HCEC 1CT (cell line): Measurements from ENCODE around the gene TRIM62.
A peak's percentile ranks its signal among the peaks of the same experiment; 100 is the strongest.
"Not testable (repeated sequence)": the region's sequence is repeated elsewhere in the genome, so short reads cannot be mapped to it uniquely, and the experiment has no call there.

Experiments used
- DNase-seq: peaks from one replicate; pipeline ENCODE4 v3.0.0-alpha.2; 2017

The TRIM62 gene

DNA sequence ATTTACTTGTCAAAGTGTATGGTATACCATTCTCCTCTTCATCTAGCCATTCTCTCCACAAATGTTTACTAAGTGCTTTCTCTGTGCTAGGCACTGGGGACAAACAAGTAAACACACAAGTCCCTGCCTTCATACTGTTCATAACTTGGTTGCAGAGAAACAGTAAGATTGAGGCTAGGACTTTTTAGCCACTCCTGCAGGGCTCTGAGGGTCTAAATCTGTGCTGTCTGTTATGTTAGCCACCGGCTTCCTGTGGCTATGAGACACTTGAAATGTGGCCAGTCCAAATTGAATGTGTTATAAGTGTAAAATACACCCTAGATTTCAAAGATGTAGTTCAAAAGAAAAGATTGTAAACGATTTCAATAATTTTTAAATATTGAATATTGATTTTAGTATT, 50.7 kb downstream of the TRIM62 start:
- no peak for DNase-seq

DNA sequence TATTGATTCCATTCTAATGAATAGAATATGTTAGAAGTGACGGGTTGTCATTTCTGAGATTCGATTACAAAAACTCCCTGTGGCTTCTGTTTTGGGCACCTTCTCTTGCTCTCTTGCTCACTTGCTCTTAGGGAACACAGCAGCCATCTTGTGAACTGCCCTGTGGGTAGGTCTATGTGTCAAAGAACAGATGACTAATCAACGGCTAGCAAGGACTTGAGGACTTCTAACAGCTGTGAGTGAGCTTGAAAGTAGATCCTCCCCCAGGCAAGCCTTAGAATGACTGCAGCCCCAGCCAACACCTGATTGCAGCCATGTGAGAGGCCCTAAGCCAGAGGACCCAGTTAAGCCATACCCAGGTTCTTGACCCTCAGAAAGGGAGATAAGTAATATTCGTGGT, 51.5 kb downstream of the TRIM62 start:
- peak; percentile 42 for DNase-seq

DNA sequence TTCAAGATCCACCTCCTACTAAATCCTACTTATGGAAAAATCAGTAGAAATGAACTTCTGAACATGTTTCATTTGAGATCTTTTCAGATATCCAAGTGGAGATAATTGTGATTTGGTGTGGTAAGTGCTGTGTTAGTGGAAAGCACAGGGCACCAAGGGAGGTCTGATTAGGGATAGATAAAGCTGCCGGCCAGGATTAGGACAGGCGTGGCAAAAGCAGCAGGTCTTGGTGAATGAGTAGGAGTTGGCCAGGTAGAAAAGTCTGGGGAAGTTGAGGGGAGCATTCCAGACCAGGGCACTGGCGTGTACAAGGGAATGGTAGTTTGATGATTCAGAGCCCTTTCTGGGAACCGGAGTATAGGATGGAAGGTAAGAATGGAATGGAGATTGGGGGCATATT, 53.1 kb downstream of the TRIM62 start:
- no peak for DNase-seq

DNA sequence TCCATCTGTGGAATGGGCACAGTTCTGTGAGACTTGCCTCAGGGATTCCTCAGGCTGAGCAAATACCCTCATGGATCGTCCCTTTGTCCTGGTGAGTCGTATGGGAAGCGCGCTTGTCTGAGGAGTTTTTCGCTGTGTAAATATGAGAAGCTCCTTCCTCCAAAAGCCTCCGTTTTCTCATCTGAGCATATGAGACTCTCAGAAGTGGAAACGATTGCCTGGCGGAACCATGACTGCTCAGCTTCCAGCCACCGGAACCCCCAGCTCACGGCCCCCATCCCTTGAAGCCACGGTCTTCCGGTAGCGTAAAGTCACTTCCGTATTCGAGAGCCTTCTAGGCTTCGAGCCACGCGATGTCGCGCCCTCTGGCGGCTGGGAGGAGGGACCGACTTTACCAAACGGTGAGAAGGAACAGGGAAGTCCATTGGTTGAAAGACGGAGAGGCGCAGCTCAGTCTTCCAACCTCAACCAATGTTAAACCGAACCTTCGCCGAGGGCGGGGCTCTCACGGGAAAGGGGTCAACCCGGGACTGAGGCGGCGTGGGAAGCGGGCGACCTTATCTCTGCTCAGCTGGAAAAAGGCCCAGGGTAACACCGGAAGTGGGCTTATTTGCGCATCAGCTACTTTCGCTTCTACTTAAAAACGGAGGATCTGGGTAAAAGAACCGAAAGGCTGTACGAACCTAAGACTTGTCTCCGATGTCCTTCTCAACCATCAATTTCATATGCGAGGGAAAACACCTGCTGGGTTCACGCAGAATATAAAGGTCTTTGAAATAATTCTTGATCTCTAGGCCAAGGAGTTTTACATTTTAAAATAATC, 54.6 kb downstream of the TRIM62 start:
- DNase-seq, result peak; percentile 98

DNA sequence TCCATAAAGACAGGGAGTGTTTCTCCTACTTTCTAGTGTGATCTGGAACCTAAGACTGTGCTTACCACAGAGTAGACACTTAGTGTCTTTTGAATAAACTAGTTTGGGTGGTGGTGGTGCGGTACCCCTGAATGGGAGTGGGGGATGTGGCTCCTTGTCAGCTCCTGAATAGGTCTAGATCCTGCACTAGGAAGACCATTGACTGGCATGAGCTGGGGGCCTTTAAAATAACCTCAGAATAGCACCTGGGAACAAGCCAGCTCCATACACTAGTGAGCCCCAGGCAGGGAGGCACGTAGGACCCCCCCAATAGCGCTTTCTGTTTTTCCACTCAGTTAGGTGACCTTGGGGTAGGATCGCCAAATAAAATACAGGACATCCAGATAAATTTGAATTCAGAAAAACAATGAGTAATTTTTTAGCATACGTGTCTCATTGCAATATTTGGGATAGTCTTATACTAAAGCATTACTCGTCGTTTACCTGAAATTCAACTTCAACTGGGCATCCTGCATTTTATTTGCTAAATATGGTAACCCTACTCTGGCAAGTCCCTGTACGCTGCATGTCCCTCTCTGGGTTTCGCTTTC, 55.3 kb downstream of the TRIM62 start:
- DNase-seq, result no peak

DNA sequence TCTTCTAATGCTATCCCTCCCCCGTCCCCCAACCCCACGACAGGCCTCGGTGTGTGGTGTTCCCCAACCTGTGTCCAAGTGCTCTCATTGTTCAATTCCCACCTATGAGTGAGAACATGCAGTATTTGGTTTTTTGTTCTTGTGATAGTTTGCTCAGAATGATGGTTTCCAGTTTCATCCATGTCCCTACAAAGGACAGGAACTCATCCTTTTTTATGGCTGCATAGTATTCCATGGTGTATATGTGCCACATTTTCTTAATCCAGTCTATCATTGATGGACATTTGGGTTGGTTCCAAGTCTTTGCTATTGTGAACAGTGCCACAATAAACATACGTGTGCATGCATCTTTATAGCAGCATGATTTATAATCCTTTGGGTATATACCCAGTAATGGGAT, 57.2 kb downstream of the TRIM62 start:
- DNase-seq, result not testable (repeated sequence)

DNA sequence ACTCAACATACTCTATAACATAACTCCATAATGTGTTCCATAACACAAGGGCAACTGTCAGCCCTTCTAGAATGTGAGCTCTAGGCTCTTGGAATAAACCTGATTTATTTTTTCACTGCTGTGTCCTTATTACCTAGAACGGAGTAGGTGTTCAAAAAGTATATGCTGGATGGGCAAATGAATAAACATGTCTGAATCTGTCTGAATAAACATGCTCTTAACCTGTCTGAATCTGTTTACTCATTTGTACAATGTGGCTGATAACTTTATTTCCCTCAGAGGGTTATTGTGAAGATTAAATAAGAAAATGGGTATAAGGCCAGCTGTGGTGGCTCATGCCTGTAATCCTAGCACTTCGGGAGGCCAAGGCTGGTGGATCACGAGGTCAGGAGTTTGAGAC, 58.6 kb downstream of the TRIM62 start:
- no peak for DNase-seq

DNA sequence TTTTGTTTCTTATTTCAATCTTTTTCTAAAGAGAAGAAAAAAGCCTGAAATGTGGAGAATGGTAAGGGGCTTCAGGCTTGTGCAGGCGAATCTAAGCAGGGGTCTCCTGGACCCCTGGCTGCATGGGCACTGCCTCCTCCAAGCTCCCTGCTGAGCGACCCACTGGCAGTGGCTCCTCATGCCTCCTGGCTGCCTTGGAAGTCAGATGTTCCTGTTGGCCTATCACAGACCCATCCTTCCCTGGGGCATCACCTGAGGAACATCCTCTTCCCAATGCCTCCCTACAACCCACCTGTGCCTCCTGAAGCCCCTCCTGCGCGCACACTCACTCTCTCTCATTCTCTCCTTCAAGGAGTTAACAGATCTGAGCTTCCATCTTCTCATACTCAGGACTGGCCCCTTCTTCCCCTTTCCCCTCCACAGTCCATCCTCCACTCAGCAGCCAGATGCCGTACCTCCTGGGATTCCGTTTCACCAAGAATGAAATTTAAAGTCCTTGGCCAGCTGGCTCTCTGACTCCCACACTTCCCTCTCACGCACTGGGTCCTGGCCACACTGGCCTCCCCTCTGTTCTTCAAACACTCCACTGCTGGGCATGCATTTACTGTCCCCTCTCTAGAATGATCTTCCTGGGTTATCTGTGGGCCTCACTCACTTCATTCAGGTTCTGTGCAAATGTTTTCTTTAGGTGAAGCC, 59.2 kb downstream of the TRIM62 start:
- DNase-seq, result no peak

DNA sequence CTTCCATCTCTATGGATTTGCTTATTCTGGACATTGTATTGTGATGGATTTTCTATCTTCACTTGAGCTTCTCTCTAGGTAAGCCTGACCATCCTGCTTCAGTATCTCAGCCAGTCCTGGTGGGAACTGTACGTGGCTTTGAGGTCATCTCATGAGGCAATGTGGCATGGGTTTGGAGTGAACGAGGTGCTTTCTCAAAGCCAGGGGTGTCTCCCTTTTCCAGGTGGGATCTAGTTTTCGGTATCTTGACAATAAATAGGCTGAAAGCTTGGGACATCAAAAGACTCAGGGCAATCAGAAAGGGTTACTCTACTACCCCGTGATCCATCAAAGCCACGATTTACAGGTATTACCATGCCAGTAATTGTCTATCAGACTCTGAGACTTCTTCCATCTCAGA, 60.1 kb downstream of the TRIM62 start:
- no peak for DNase-seq

DNA sequence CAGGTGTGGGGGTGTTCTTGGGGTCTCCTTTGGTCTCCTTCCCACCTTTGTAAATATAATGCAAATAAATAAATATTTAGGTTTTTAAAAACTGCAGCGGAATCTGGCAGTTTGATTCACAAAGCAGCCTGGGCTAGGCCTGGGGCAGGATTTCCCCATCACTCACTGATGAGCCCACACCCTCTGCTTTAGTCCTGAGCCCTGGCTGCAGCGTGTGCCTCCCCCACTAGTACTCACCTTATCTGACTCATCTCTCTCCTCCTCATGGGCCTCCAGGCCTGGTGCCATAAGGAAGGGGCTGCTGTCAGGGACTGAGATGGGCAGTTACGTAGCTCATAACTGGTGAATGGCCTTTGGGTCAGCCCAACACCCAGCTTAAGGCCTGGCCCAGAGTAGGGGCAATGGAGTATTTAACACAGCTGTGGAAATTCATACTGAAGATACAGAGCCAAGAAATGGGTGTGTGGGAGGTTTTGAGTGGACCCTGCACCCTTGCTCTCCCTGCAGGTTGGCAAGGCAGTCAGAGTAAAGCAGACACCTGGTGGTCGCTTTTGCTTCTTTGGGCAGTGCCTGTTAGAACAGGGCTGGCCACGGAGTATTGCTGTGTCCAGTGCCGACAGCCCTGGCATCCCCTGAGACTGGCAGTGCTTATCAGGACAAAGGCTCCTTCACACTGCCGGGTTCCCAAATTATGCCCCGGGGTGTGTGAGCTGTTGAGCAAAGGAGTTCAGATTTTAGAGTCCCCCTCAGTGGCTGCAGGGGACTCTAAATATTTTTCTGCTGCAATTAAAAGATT, 61.2 kb downstream of the TRIM62 start:
- DNase-seq, result no peak

DNA sequence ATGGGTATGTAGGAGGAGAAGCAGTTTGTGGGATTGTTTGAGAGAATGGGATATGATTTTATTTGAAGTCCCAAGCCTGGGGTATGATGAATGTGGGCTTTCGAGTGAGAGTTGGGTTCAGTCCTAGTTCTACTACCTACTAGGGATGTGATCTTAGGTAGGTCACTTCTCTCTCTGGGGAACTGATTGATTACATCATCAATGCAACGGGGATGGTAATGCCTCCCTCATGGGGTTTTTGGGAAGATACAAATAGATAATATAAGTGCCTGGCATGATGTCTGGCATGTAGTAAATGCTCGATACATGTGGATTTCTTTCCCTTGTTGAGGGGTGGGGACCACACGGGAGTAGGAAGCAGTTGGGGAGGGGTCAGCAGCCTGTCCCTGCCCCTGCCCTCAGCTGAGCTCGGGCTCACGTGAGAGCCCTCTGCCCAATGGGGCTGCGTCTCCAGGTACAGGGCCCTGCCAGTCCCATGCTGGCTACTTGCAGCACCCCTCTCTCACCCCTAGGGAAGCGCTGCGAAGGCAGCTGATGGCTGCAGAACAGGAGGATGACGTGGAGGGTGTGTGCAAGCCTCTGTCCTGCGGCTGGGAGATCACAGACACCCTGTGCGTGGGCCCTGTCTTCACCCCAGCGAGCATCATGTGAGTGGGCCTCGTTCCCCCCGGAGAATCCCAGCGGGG, 62.2 kb downstream of the TRIM62 start:
- no peak for DNase-seq

DNA sequence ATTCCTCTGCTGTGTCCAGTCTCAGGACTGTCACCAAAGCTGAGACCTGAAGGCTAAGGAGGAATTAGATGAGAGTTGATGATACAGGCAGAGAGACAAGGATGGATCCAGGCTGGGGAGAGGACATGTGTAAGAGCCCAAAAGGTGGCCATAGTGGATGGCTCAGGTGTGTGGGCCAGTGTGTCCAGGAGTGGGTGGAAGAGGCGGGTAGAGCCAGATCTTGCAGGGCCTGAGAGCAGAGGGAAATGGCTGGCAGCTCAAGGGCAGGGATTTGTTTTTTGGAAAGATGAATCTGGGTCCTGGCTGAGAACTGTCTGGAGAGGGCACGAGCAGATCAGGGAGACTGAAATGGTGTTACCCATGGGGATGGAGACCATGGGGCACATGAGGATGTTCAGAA, 62.8 kb downstream of the TRIM62 start:
- DNase-seq, result no peak

DNA sequence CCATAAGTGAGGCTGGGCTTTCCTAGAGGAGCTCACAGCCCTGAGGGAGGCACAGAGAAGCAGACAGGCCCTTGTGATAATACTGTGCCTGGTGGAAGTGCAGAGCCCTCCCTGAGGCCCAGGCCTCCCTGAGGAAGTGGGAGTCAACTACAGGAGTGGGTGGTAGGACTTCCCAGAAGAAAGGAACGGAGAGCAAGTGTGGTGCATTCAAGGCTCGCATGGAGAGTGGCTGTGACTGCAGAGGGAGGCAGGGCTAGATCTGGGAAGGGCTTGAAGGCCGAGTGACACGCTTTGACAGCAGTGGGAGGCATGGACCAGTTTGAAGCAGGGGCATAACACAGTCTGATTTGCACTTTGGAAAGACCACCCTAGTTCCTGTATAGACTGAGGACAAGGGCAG, 63.6 kb downstream of the TRIM62 start:
- DNase-seq, result no peak

DNA sequence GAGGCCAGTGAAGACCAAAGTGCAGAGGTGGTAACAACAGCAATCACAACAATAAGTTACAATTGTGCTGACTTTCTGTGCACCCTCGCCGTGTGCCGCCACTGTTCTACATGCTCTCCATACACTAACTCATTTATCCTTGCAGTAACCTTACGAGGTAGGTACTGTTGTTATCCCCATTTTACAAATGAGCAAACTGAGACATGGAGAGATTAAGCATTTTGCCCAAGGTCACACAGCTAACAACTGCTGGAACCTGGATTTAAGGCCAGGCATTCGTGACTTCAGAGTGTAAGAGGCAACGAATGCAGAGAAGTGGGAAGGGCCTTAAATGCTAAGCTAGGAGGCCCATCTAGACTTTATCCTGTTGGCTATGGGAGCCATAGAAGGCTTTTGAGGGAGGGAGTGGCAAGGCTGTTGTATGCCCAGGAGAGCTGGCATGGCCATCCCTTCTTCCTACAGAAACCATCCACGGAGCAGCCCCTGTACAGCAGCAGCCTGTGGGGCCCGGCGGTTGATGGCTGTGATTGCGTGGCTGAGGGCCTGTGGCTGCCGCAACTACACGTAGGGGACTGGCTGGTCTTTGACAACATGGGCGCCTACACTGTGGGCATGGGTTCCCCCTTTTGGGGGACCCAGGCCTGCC, 64.3 kb downstream of the TRIM62 start:
- DNase-seq, result no peak

DNA sequence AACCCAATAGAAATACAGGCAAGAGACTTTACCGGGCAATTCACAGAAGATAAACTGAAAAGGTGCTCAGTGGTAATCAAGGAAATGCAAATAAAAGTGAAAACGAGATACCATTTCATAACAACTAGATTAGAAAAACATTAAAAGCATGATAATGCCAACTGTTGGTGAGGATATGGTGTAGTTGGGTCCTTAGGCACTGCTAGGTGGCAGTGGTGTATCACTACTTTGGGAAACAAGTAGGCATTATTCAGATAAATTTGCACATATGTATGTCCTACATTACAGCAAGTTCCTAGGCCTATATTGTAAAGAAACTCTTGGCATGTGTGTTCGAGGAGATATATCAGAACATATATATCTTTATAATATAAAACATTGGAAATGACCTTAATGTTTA, 69.9 kb downstream of the TRIM62 start:
- peak; percentile 37 for DNase-seq

DNA sequence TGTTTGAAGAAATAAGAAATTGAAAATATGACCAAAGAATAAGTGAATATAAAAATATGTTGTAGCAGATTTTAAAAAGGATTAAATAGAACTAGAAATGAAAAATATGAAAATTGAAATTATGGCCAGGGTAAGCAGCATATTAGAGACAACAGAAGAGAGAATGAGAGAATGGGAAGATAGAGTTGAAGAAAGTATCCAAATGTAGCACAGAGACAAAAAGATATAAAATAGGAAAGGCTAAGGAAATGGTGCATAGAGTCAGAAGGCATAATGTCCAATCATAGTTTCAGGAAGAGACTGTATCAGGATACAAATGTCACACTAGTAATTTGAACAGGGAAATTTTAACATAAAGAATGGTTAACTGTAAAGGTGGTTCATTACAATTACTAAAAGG, 71.4 kb downstream of the TRIM62 start:
- no peak for DNase-seq

DNA sequence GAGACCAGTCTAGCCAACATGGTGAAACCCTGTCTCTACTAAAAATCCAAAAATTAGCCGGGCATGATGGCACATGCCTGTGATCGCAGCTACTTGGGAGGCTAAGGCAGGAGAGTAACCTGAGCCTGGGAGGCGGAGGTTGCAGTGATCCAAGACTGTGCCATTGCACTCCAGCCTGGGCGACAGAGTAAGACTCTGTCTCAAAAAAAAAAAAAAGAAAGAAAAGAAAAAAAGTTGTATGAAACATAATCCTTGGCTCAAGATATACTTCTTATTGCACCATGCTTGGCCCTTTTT, 81.8 kb downstream of the TRIM62 start:
- not testable (repeated sequence) for DNase-seq

DNA sequence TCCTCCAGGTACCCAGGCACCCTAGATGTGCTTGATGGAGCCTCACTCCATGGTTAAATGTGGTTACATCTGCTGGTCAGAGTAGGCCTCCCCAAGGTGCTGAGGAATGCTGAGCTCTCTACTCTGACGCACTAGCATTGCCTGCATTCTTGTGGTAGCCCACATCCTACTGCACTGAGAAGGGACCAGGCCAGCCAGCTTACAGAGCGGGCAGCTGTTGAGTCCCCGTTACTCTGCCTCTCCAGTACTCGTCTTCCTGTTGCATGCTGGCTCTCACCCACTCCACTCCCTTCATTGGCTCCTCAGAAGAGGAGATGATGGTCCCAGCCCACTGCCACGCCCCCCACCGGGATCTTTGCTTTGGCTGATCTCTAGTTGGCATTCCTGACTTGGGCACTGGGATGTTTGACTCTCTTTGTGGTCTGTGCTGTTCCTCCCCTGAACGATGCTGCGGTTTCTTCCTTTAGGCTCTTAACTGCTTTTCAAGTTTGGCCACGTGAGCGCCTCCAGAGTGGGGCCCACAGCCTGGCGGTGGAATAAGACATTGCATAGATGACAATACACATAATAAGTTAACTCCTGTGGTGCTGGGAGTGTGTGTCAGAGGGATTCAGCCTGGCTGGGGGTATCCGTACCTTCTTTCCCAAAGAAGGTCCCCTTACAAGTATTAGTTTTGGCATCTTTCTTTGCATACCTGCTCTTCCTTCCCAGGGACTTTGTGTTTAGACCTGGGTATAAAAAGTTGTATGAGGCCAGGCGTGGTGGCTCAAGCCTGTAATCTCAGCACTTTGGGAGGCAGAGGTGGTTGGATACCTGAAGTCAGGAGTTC, 82.3 kb downstream of the TRIM62 start:
- peak; percentile 100 for DNase-seq

DNA sequence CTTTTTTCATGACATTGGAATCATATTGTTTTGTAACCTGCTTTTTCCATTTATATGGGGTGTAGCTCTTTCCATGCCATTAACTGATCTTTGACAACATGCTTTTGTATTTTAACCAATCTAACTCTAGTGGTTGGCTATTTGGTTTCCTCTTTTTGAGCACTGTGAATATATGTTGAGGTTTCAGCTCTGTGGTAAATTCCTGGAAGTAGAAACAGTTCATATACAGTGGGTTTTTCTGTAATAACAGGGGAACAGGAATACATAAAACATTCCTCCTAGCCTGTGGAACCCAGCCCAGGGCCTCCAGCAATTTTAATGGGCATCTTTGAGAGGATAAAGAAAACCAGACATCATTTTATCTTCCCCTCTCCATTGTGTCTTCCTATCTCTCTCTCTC, 83.5 kb downstream of the TRIM62 start:
- no peak for DNase-seq

DNA sequence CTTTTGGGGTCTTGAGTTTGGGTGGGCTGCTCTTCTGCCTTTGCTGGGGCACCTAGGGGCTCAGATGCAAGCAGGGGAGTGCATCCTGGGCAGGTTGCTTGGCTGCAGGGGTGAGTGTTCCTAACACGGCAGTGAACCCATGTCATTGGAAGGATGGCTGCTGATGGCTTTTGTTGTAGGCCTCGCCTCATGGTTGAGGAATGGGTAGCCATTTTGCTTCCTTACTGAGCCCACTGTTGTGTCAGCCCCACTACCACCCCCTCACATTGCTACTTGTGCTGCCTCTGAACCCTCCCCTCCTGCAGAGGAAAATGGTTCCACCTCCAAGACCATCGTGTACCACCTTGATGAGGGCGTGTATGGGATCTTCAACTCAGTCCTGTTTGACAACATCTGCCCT, 84.1 kb downstream of the TRIM62 start:
- no peak for DNase-seq

DNA sequence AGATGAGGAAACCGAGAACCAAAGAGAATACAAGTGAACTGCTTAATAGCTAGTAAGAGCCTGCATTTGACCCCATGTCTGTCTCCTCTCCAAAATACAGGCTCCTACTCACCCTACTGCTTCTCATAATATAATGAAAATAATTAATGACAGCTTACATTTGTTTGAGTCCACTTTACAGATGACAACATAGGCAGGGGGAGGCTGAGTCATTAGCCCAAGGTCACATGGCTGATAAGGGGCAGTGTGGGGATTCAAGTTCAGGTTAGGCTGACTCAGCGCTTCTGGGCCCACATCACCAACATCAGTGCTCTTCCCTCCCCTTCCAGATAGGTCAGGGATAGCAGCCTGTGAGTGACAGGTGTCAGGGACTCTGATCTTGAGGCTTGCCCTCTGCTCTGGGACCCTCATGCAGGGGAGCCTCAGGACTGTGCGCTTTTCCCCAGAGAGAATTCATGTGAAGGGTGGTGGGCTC, 84.7 kb downstream of the TRIM62 start:
- DNase-seq, result peak; percentile 41
